Measurements from ENCODE around the gene GJB5. TPM values are rescaled to one million over a fixed set of nuclear protein-coding genes. Genes with fewer than 3 reads are reported as not detected.
"Not testable (repeated sequence)": the region's sequence is repeated elsewhere in the genome, so short reads cannot be mapped to it uniquely, and the experiment has no call there.

The GJB5 gene
- total RNA-seq, 6 donors from 2014 or later: 0.17 to 0.89 (median 0.30) TPM; not detected in 3

DNA sequence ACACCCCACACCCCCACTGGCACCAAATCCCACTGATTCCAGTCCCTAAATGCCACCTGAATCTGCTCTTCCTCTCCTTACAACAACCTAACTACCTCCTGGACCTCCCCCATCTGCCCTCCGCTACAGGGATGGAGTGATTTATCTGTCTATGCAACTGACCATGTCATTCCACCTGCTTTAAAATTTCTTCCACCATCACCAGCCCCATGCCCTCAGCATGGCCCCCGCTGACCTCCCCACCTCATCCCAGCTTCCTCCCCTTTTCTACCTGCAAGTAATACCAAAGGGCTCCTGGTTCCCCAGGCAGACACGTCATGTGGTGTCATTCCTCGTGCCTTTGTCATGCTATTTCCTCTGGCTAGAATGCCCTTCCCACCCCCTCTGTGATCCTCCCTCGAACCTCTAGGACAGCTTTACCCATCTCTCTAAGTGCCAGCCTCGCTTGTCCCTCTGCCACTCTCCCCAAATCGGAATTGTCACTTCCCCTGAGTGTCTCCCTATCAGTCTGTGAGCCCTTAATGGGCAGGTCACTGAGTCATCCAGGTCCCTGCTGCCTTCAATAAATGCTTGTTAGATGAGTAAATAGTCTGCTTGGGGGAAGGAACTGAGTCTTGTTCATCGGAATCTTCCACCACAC is 8.4 kb downstream of the GJB5 start:
- no peak for TF ChIP-seq EP300 (IDR thresholded peaks at IDR 0.05)
- no peak for TF ChIP-seq POLR2AphosphoS5 (IDR thresholded peaks at IDR 0.05)
- TF ChIP-seq, protein P1, sequence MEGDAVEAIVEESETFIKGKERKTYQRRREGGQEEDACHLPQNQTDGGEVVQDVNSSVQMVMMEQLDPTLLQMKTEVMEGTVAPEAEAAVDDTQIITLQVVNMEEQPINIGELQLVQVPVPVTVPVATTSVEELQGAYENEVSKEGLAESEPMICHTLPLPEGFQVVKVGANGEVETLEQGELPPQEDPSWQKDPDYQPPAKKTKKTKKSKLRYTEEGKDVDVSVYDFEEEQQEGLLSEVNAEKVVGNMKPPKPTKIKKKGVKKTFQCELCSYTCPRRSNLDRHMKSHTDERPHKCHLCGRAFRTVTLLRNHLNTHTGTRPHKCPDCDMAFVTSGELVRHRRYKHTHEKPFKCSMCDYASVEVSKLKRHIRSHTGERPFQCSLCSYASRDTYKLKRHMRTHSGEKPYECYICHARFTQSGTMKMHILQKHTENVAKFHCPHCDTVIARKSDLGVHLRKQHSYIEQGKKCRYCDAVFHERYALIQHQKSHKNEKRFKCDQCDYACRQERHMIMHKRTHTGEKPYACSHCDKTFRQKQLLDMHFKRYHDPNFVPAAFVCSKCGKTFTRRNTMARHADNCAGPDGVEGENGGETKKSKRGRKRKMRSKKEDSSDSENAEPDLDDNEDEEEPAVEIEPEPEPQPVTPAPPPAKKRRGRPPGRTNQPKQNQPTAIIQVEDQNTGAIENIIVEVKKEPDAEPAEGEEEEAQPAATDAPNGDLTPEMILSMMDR (IDR thresholded peaks at IDR 0.05): no peak
- no peak for TF ChIP-seq POLR2A (IDR thresholded peaks at IDR 0.05)
- Histone ChIP-seq H3K4me1 (no peaks in the 10 kb centered on the region), H3K4me3 (no peak overlapping the region), H3K36me3 (no peaks in the 10 kb centered on the region), H3K27me3 (no peaks in the 10 kb centered on the region), H3K9me3 (no peaks in the 10 kb centered on the region), H3K27ac (no peak overlapping the region)
- ATAC-seq (ENCODE audit: low FRiP score in 2 of 2) (no peak), DNase-seq (no peak)
- 47 to 49% methylated on average over 8 of the region's 8 CpGs for WGBS, 2 donors

- H3K9me3 ChIP-seq: no peaks in the 10 kb centered on the region
- no peaks in the 10 kb centered on the region for H3K4me1 ChIP-seq
- no peaks in the 10 kb centered on the region for H3K27me3 ChIP-seq
- no peak overlapping the region for H3K4me3 ChIP-seq
- ATAC-seq (ENCODE audit: low FRiP score in 2 of 2) (no peak), DNase-seq (no peak)
- no peak overlapping the region for H3K27ac ChIP-seq
- TF ChIP-seq POLR2AphosphoS5 (IDR thresholded peaks at IDR 0.05): no peak
- TF ChIP-seq, protein P1 (IDR thresholded peaks at IDR 0.05): no peak
- no peak for TF ChIP-seq POLR2A (IDR thresholded peaks at IDR 0.05)
- TF ChIP-seq EP300 (IDR thresholded peaks at IDR 0.05): no peak
- no peaks in the 10 kb centered on the region for H3K36me3 ChIP-seq
- WGBS, 2 donors: 84 to 85% methylated on average over 3 of the region's 3 CpGs
Observed at GRCh38 chr1:34768856-34769255, 14.0 kb downstream of the GJB5 start.

GRCh38 chr1:34770891-34771504 is 16.2 kb downstream of the GJB5 start:
- WGBS, 2 donors: 86 to 91% methylated on average over 5 of the region's 5 CpGs
- H3K4me1 ChIP-seq: no peaks in the 10 kb centered on the region

GRCh38 chr1:34771573-34772371 is 16.9 kb downstream of the GJB5 start:
- Histone ChIP-seq H3K27me3 (no peaks in the 10 kb centered on the region), H3K36me3 (no peaks in the 10 kb centered on the region), H3K4me3 (no peak overlapping the region), H3K4me1 (no peaks in the 10 kb centered on the region), H3K9me3 (no peaks in the 10 kb centered on the region), H3K27ac (no peak overlapping the region)
- TF ChIP-seq POLR2A (IDR thresholded peaks at IDR 0.05): no peak
- no peak for TF ChIP-seq POLR2AphosphoS5 (IDR thresholded peaks at IDR 0.05)
- TF ChIP-seq, protein P1 (IDR thresholded peaks at IDR 0.05): no peak
- TF ChIP-seq EP300 (IDR thresholded peaks at IDR 0.05): no peak
- WGBS, 2 donors: 84 to 88% methylated on average over 16 of the region's 16 CpGs
- ATAC-seq (ENCODE audit: low FRiP score in 2 of 2) (no peak), DNase-seq (no peak)

More at GRCh38 chr1:34770891-34771504, 16.2 kb downstream of the GJB5 start:
- TF ChIP-seq POLR2A (IDR thresholded peaks at IDR 0.05) (no peak), EP300 (IDR thresholded peaks at IDR 0.05) (no peak), POLR2AphosphoS5 (IDR thresholded peaks at IDR 0.05) (no peak)
- Histone ChIP-seq H3K27me3 (no peaks in the 10 kb centered on the region), H3K4me3 (no peak overlapping the region), H3K36me3 (no peaks in the 10 kb centered on the region), H3K27ac (no peak overlapping the region), H3K9me3 (no peaks in the 10 kb centered on the region)
- DNase-seq: no peak
- ATAC-seq (ENCODE audit: low FRiP score in 2 of 2): no peak

DNA sequence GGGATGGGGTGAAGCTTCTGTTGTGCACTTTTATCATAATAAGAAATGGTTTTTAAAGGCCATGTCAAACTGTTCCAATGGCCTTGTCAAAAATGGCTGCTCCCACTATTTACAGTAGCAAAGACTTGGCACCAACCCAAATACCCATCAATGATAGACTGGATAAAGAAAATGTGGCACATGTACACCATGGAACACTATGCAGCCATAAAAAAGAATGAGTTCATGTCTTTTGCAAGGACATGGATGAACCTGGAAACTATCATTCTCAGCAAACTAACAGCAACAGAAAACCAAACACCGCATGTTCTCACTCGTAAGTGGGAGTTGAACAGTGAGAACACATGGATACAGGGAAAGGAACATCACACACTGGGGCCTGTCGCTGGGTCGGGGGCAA is 18.3 kb downstream of the GJB5 start:
- not testable (repeated sequence) for ATAC-seq (ENCODE audit: low FRiP score in 2 of 2); H3K9me3 ChIP-seq; H3K27ac ChIP-seq; H3K4me3 ChIP-seq; H3K4me1 ChIP-seq; H3K36me3 ChIP-seq; H3K27me3 ChIP-seq; DNase-seq
- WGBS, 2 donors: 86 to 96% methylated on average over 4 of the region's 4 CpGs
